Measurements from ENCODE around the gene SAMD14.

GRCh38 chr17:50075446-50076032 is 54.4 kb downstream of the SAMD14 start:
- no peak for TF ChIP-seq CTCF (conservative IDR thresholded peaks at IDR 0.05 in 1 of 2, IDR thresholded peaks at IDR 0.05 in 1 of 2; ENCODE audit: low read depth in 1 of 2, low read length in 2 of 2)
- TF ChIP-seq EZH2 (IDR thresholded peaks at IDR 0.05; ENCODE audit: low read length, missing control alignments), result no peak
